HEK293 (cell line): ENCODE results near the gene SERP1.

Experiments used
- CTCF ChIA-PET: fragments of 350-600 bp; formaldehyde crosslinking; extraction: SDS; loops from one replicate; lab custom pipeline; 2021; ENCODE audit warnings: antibody characterized with exemption; lab: Yijun Ruan, JAX
- POLR2A ChIA-PET: fragments of 300-600 bp; formaldehyde crosslinking; extraction: SDS; loops from one replicate; lab custom pipeline; 2020; ENCODE audit warnings: antibody characterized with exemption, inconsistent platforms; lab: Yijun Ruan, JAX
- H3K27ac ChIP-seq: fragments of 200-500 bp; sonication (Bioruptor generic); 2 replicates; pipeline ENCODE4 v1.5.1; 2014; ENCODE audit warnings: low read depth, low read length, control low read depth, inconsistent platforms; ENCODE audit errors: extremely low read depth
- H3K36me3 ChIP-seq, 2 experiments: fragments of 200-500 bp in 1 of 2; sonication (Bioruptor generic) in 1 of 2; 1 replicate in 1 of 2; 2 replicates in 1 of 2; pipeline ENCODE4 v1.5.1; 2014 to 2017; ENCODE audit warnings: inconsistent platforms in 2 of 2, low read length in 2 of 2; ENCODE audit not compliant: control insufficient read depth in 2 of 2, insufficient read depth in 1 of 2
- H3K4me1 ChIP-seq: fragments of 200-500 bp; sonication (Bioruptor generic); 2 replicates; pipeline ENCODE4 v1.5.1; 2014; ENCODE audit warnings: mild to moderate bottlenecking, low read length, inconsistent platforms; ENCODE audit not compliant: control insufficient read depth, insufficient read depth
- H3K4me3 ChIP-seq: 2 replicates; pipeline ENCODE4 v1.5.1; 2011; ENCODE audit warnings: low read depth, mild to moderate bottlenecking, control low read depth, low read length, moderate library complexity
- H3K9me3 ChIP-seq: fragments of 200-500 bp; sonication (Bioruptor generic); 2 replicates; pipeline ENCODE4 v1.5.1; 2014; ENCODE audit warnings: low read depth, low read length, inconsistent platforms; ENCODE audit not compliant: control insufficient read depth, insufficient read depth
- FEZF1 ChIP-seq: fragments of 450-650 bp; formaldehyde crosslinking; IDR thresholded peaks from 2 replicates; pipeline ENCODE4 v1.5.1; 2016; ENCODE audit warnings: missing biosample characterization, missing genetic modification characterization
- GLIS1 ChIP-seq: fragments of 450-650 bp; formaldehyde crosslinking; IDR thresholded peaks from 2 replicates; pipeline ENCODE4 v1.5.1; 2016; ENCODE audit warnings: missing biosample characterization, missing genetic modification characterization
- ZBTB1 ChIP-seq: fragments of 450-650 bp; formaldehyde crosslinking; IDR thresholded peaks from 2 replicates; pipeline ENCODE4 v1.5.1; 2016; ENCODE audit warnings: missing biosample characterization, missing genetic modification characterization
- ZBTB17 ChIP-seq: fragments of 450-650 bp; formaldehyde crosslinking; IDR thresholded peaks from 2 replicates; pipeline ENCODE4 v1.5.1; 2016; ENCODE audit warnings: missing biosample characterization, missing genetic modification characterization
- ZNF18 ChIP-seq: fragments of 450-650 bp; formaldehyde crosslinking; IDR thresholded peaks from 2 replicates; pipeline ENCODE4 v1.5.1; 2016; ENCODE audit warnings: missing biosample characterization, missing genetic modification characterization
- ZNF221 ChIP-seq: fragments of 450-650 bp; formaldehyde crosslinking; IDR thresholded peaks from 2 replicates; pipeline ENCODE4 v1.5.1; 2017; ENCODE audit warnings: missing biosample characterization, missing genetic modification characterization, borderline replicate concordance
- ZNF529 ChIP-seq: fragments of 450-650 bp; formaldehyde crosslinking; IDR thresholded peaks from 2 replicates; pipeline ENCODE4 v1.5.1; 2017; ENCODE audit warnings: missing genetic modification characterization, missing biosample characterization; ENCODE audit not compliant: insufficient replicate concordance
- ZNF561 ChIP-seq: fragments of 450-650 bp; IDR thresholded peaks from 2 replicates; pipeline ENCODE4 v1.5.1; 2018; ENCODE audit warnings: missing biosample characterization, missing genetic modification characterization, borderline replicate concordance
- TF ChIP-seq, protein P1 (sequence below): fragments of 450-650 bp; formaldehyde crosslinking; IDR thresholded peaks from 2 replicates; pipeline ENCODE4 v1.5.1; 2016; ENCODE audit warnings: missing biosample characterization, missing genetic modification characterization
- TF ChIP-seq, protein P2 (sequence below): fragments of 450-650 bp; formaldehyde crosslinking; conservative IDR thresholded peaks from 2 replicates; pipeline ENCODE4 v1.5.1; 2016; ENCODE audit warnings: low read depth, missing biosample characterization, missing genetic modification characterization
- TF ChIP-seq, protein P3 (sequence below): sonication (generic); formaldehyde crosslinking; IDR thresholded peaks from 2 replicates; pipeline ENCODE4 v1.8.1; 2022; ENCODE audit warnings: mild to moderate bottlenecking, moderate library complexity, missing genetic modification reagents
- TF ChIP-seq, protein P4 (sequence below): fragments of 450-650 bp; formaldehyde crosslinking; IDR thresholded peaks from 2 replicates; pipeline ENCODE4 v1.5.1; 2016; ENCODE audit warnings: missing biosample characterization, missing genetic modification characterization
- TF ChIP-seq, protein P5 (sequence below): fragments of 450-650 bp; formaldehyde crosslinking; IDR thresholded peaks from 2 replicates; pipeline ENCODE4 v1.5.1; 2016; ENCODE audit warnings: missing biosample characterization, missing genetic modification characterization, borderline replicate concordance

SERP1 gene

GRCh38 chr3:150557725-150558124 is 11.4 kb upstream of the SERP1 start:
- H3K36me3 ChIP-seq: peaks cover 7 to 35% of the 10 kb centered on the region in 2 experiments; a peak in 2 of 3 replicates

GRCh38 chr3:150556792-150557191 is 10.5 kb upstream of the SERP1 start:
- H3K36me3 ChIP-seq: peaks cover 7 to 38% of the 10 kb centered on the region in 2 experiments; a peak in 2 of 3 replicates

More at GRCh38 chr3:150557725-150558124, 11.4 kb upstream of the SERP1 start:
- no peak for TF ChIP-seq ZBTB17 (tag by site-specific recombination)
- H3K4me1 ChIP-seq: no peaks in the 10 kb centered on the region
- no peak overlapping the region for H3K27ac ChIP-seq
- POLR2A ChIA-PET: no interaction called here
- no peak overlapping the region for H3K4me3 ChIP-seq
- CTCF ChIA-PET: no interaction called here
- H3K9me3 ChIP-seq: no peaks in the 10 kb centered on the region

More at GRCh38 chr3:150556792-150557191, 10.5 kb upstream of the SERP1 start:
- no peak overlapping the region for H3K27ac ChIP-seq
- no peak overlapping the region for H3K4me3 ChIP-seq
- ChIA-PET POLR2A (no interaction called here), CTCF (no interaction called here)
- H3K9me3 ChIP-seq: no peaks in the 10 kb centered on the region
- H3K4me1 ChIP-seq: no peaks in the 10 kb centered on the region
- TF ChIP-seq ZNF529 (tag by site-specific recombination) (no peak), ZBTB1 (no peak), GLIS1 (tag by site-specific recombination) (no peak), ZNF561 (tag by site-specific recombination) (no peak), FEZF1 (tag by site-specific recombination) (no peak), ZNF221 (tag by site-specific recombination) (no peak), ZNF18 (tag by site-specific recombination) (no peak)
- TF ChIP-seq, protein P1, sequence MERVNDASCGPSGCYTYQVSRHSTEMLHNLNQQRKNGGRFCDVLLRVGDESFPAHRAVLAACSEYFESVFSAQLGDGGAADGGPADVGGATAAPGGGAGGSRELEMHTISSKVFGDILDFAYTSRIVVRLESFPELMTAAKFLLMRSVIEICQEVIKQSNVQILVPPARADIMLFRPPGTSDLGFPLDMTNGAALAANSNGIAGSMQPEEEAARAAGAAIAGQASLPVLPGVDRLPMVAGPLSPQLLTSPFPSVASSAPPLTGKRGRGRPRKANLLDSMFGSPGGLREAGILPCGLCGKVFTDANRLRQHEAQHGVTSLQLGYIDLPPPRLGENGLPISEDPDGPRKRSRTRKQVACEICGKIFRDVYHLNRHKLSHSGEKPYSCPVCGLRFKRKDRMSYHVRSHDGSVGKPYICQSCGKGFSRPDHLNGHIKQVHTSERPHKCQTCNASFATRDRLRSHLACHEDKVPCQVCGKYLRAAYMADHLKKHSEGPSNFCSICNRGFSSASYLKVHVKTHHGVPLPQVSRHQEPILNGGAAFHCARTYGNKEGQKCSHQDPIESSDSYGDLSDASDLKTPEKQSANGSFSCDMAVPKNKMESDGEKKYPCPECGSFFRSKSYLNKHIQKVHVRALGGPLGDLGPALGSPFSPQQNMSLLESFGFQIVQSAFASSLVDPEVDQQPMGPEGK (tag by site-specific recombination): no peak
- TF ChIP-seq, protein P2, sequence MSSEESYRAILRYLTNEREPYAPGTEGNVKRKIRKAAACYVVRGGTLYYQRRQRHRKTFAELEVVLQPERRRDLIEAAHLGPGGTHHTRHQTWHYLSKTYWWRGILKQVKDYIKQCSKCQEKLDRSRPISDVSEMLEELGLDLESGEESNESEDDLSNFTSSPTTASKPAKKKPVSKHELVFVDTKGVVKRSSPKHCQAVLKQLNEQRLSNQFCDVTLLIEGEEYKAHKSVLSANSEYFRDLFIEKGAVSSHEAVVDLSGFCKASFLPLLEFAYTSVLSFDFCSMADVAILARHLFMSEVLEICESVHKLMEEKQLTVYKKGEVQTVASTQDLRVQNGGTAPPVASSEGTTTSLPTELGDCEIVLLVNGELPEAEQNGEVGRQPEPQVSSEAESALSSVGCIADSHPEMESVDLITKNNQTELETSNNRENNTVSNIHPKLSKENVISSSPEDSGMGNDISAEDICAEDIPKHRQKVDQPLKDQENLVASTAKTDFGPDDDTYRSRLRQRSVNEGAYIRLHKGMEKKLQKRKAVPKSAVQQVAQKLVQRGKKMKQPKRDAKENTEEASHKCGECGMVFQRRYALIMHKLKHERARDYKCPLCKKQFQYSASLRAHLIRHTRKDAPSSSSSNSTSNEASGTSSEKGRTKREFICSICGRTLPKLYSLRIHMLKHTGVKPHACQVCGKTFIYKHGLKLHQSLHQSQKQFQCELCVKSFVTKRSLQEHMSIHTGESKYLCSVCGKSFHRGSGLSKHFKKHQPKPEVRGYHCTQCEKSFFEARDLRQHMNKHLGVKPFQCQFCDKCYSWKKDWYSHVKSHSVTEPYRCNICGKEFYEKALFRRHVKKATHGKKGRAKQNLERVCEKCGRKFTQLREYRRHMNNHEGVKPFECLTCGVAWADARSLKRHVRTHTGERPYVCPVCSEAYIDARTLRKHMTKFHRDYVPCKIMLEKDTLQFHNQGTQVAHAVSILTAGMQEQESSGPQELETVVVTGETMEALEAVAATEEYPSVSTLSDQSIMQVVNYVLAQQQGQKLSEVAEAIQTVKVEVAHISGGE: no peak
- TF ChIP-seq, protein P3, sequence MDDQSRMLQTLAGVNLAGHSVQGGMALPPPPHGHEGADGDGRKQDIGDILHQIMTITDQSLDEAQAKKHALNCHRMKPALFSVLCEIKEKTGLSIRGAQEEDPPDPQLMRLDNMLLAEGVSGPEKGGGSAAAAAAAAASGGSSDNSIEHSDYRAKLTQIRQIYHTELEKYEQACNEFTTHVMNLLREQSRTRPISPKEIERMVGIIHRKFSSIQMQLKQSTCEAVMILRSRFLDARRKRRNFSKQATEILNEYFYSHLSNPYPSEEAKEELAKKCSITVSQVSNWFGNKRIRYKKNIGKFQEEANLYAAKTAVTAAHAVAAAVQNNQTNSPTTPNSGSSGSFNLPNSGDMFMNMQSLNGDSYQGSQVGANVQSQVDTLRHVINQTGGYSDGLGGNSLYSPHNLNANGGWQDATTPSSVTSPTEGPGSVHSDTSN (CRISPR knock-in tag): no peak
- TF ChIP-seq, protein P4, sequence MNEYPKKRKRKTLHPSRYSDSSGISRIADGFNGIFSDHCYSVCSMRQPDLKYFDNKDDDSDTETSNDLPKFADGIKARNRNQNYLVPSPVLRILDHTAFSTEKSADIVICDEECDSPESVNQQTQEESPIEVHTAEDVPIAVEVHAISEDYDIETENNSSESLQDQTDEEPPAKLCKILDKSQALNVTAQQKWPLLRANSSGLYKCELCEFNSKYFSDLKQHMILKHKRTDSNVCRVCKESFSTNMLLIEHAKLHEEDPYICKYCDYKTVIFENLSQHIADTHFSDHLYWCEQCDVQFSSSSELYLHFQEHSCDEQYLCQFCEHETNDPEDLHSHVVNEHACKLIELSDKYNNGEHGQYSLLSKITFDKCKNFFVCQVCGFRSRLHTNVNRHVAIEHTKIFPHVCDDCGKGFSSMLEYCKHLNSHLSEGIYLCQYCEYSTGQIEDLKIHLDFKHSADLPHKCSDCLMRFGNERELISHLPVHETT: no peak
- TF ChIP-seq, protein P5, sequence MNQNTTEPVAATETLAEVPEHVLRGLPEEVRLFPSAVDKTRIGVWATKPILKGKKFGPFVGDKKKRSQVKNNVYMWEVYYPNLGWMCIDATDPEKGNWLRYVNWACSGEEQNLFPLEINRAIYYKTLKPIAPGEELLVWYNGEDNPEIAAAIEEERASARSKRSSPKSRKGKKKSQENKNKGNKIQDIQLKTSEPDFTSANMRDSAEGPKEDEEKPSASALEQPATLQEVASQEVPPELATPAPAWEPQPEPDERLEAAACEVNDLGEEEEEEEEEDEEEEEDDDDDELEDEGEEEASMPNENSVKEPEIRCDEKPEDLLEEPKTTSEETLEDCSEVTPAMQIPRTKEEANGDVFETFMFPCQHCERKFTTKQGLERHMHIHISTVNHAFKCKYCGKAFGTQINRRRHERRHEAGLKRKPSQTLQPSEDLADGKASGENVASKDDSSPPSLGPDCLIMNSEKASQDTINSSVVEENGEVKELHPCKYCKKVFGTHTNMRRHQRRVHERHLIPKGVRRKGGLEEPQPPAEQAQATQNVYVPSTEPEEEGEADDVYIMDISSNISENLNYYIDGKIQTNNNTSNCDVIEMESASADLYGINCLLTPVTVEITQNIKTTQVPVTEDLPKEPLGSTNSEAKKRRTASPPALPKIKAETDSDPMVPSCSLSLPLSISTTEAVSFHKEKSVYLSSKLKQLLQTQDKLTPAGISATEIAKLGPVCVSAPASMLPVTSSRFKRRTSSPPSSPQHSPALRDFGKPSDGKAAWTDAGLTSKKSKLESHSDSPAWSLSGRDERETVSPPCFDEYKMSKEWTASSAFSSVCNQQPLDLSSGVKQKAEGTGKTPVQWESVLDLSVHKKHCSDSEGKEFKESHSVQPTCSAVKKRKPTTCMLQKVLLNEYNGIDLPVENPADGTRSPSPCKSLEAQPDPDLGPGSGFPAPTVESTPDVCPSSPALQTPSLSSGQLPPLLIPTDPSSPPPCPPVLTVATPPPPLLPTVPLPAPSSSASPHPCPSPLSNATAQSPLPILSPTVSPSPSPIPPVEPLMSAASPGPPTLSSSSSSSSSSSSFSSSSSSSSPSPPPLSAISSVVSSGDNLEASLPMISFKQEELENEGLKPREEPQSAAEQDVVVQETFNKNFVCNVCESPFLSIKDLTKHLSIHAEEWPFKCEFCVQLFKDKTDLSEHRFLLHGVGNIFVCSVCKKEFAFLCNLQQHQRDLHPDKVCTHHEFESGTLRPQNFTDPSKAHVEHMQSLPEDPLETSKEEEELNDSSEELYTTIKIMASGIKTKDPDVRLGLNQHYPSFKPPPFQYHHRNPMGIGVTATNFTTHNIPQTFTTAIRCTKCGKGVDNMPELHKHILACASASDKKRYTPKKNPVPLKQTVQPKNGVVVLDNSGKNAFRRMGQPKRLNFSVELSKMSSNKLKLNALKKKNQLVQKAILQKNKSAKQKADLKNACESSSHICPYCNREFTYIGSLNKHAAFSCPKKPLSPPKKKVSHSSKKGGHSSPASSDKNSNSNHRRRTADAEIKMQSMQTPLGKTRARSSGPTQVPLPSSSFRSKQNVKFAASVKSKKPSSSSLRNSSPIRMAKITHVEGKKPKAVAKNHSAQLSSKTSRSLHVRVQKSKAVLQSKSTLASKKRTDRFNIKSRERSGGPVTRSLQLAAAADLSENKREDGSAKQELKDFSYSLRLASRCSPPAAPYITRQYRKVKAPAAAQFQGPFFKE (tag by site-specific recombination): no peak
